Body of pancreas (tissue), 4 donors: ENCODE data around the gene KIF1B.

Source experiments
- CTCF ChIP-seq, 7 experiments: fragments of 450-650 bp in 4 of 7; fragments of 200-600 bp in 3 of 7; sonication (generic) in 3 of 7; IDR thresholded peaks; one replicate each; pipeline ENCODE4 v1.5.1; 2016 to 2019; ENCODE audit warnings: antibody characterized with exemption in 7 of 7
- POLR2A ChIP-seq, 3 donors: fragments of 450-650 bp; IDR thresholded peaks; one replicate each; pipeline ENCODE4 v1.6.1; 2016; ENCODE audit warnings: antibody characterized with exemption in 3 of 3, mild to moderate bottlenecking in 2 of 3

GRCh38 chr1:10220200-10220599, 9.8 kb downstream of the KIF1B start:
- TF ChIP-seq POLR2A (IDR thresholded peaks at IDR 0.05) = no peak
- TF ChIP-seq CTCF (IDR thresholded peaks at IDR 0.05) = no peak
